ENCODE results near the gene SNF8. TPM values are rescaled to one million over a fixed set of nuclear protein-coding genes. Genes with fewer than 3 reads are reported as not detected.

SNF8 gene
- total RNA-seq, 2 experiments from 2014 or later, result 125 to 127 TPM

DNA sequence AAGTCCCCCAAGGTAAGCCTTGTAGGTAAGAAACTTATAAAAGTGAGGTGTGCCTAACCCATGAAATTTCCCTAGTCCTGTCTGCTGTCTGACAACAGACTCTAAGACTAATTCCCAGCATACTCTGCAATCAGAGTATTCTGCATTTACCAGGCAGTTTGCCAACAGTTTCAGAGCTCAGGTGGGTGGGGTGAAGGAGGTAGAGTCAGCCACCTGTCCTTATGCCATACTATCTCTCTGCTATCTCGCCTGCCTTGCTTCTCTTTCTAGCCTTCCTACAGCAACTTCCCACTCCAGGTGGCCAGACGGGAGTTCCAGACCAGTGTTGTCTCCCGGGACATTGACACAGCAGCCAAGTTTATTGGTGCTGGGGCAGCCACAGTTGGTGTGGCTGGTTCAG, 49.8 kb downstream of the SNF8 start:
- no peak for ATAC-seq
- CTCF ChIA-PET, result interaction anchor here (0.6 to 3.4 kb wide), 4 partner anchors 11 to 71 kb away, joined by 4 to 29 read pairs (median 10); partner anchors contain the start of gene UBE2Z

DNA sequence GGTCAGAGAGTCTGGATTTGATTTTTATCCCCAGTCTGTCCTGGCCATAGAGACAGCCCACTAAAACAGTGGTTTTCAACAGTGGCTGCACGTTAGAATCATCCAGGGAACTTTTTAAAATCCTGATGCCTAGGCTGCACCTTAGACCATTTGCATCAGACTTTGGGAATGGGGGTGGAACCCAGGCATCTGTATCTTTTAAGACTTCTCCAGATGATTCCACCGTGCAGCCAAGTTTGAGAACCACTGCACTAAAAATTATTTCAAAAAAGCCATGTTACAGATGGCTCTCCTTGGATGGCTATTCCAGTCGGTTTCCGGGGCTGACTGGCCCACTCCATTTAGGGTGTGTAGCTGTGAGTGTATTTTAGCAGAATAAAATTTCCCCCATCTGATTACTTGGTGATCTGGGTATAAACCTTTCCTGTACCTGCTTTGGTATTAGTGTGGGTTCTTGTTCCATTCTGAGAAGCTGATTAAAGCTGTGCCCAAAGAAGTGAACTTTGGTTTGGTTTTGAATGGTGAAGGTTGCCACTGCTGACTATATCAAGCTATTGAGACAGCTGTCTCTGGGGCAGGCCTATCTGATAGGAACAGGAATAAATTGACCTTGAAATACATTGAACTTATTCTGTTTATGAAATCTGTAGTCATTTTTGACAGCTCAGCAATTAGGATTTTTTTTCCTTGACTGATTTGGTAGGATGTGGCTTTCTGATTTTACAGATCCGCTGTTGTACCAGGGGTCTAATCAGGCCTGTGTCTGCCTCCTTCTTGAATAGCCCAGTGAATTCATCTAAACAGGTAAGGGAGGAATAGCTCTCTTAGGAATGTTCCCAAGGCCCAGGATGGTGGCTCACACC, 50.8 kb downstream of the SNF8 start:
- CTCF ChIA-PET, result interaction anchor here (0.5 to 3.8 kb wide), 6 partner anchors 10 to 663 kb away, joined by 3 to 29 read pairs (median 10); partner anchors contain the start of gene UBE2Z
- ATAC-seq, result no peak
- Mint-ChIP-seq H3K36me3 (peaks cover 15% of the 10 kb centered on the region), H3K27me3 (no peaks in the 10 kb centered on the region), H3K4me1 (peaks cover 43% of the 10 kb centered on the region), H3K9me3 (ENCODE audit: low read depth) (no peaks in the 10 kb centered on the region), H3K27ac (peak overlapping the region; percentile 94), H3K4me3 (peak overlapping the region; percentile 88)
- no peak for DNase-seq

More for the DNA sequence above, 49.8 kb downstream of the SNF8 start:
- Mint-ChIP-seq H3K27ac (no peak overlapping the region), H3K9me3 (ENCODE audit: low read depth) (no peaks in the 10 kb centered on the region), H3K27me3 (no peaks in the 10 kb centered on the region), H3K4me1 (peaks cover 43% of the 10 kb centered on the region), H3K36me3 (peaks cover 16% of the 10 kb centered on the region), H3K4me3 (no peak overlapping the region)
- DNase-seq, result no peak

- CTCF ChIA-PET, result interaction anchor here (0.9 to 3.8 kb wide), 11 partner anchors 9 to 299 kb away, joined by 3 to 29 read pairs (median 4); partner anchors contain the start of gene UBE2Z
- H3K27ac Mint-ChIP-seq, result peak overlapping the region; percentile 94
- no peaks in the 10 kb centered on the region for H3K27me3 Mint-ChIP-seq
- DNase-seq (no peak), ATAC-seq (no peak)
- H3K4me1 Mint-ChIP-seq, result peaks cover 43% of the 10 kb centered on the region
- H3K36me3 Mint-ChIP-seq, result peaks cover 12% of the 10 kb centered on the region
- peak overlapping the region; percentile 88 for H3K4me3 Mint-ChIP-seq
- no peaks in the 10 kb centered on the region for H3K9me3 Mint-ChIP-seq (ENCODE audit: low read depth)
Observed at GRCh38 chr17:48892940-48893645, 51.5 kb downstream of the SNF8 start.

GRCh38 chr17:48890086-48890485, 54.6 kb downstream of the SNF8 start:
- ATAC-seq, result no peak
- peaks cover 3% of the 10 kb centered on the region for H3K36me3 Mint-ChIP-seq

GRCh38 chr17:48883171-48883570, 61.5 kb downstream of the SNF8 start:
- peaks cover 27% of the 10 kb centered on the region for H3K4me1 Mint-ChIP-seq
- CTCF ChIA-PET, result interaction anchor here (1.5 to 12.3 kb wide), 7 partner anchors 10 to 246 kb away, joined by 6 to 714 read pairs (median 11); partner anchors contain the start of genes ATP5MC1 and TTLL6
- H3K27me3 Mint-ChIP-seq, result no peaks in the 10 kb centered on the region
- no peak overlapping the region for H3K4me3 Mint-ChIP-seq
- ATAC-seq (no peak), DNase-seq (no peak)
- no peaks in the 10 kb centered on the region for H3K9me3 Mint-ChIP-seq (ENCODE audit: low read depth)
- H3K27ac Mint-ChIP-seq, result no peak overlapping the region
- H3K36me3 Mint-ChIP-seq, result no peaks in the 10 kb centered on the region

More at GRCh38 chr17:48890086-48890485, 54.6 kb downstream of the SNF8 start:
- Mint-ChIP-seq H3K27me3 (no peaks in the 10 kb centered on the region), H3K4me1 (peaks cover 27% of the 10 kb centered on the region), H3K27ac (no peak overlapping the region), H3K4me3 (no peak overlapping the region), H3K9me3 (ENCODE audit: low read depth) (no peaks in the 10 kb centered on the region)
- CTCF ChIA-PET, result interaction anchor here (1.2 to 1.8 kb wide), 3 partner anchors 75 to 288 kb away, joined by 3 to 8 read pairs (median 4); no protein-coding TSS in a partner anchor
- no peak for DNase-seq

- no peak for ATAC-seq
- no peak overlapping the region for H3K4me3 Mint-ChIP-seq
- H3K27me3 Mint-ChIP-seq, result peaks cover 3% of the 10 kb centered on the region
- H3K4me1 Mint-ChIP-seq, result peaks cover 27% of the 10 kb centered on the region
- no peaks in the 10 kb centered on the region for H3K9me3 Mint-ChIP-seq (ENCODE audit: low read depth)
- H3K36me3 Mint-ChIP-seq, result no peaks in the 10 kb centered on the region
- peak; percentile 63 for DNase-seq
- no peak overlapping the region for H3K27ac Mint-ChIP-seq
- CTCF ChIA-PET, result interaction anchor here (0.6 to 12.3 kb wide), 7 partner anchors 11 to 246 kb away, joined by 3 to 714 read pairs (median 4); partner anchors contain the start of genes ATP5MC1 and TTLL6
Observed at GRCh38 chr17:48882272-48882671, 62.4 kb downstream of the SNF8 start.

Other genes starting within 250 kb of the SNF8 start
- not detected for gene PRAC1, start 222.3 kb downstream of the SNF8 start, total RNA-seq
- gene PRAC2, start 221.7 kb downstream of the SNF8 start, total RNA-seq, result not detected
- gene HOXB13, start 216.1 kb downstream of the SNF8 start, total RNA-seq, result not detected
- not detected for gene TTLL6, start 127.6 kb downstream of the SNF8 start, total RNA-seq
- gene CALCOCO2, start 113.8 kb downstream of the SNF8 start, total RNA-seq, result 100 to 1,000 TPM; 165 to 170 TPM
- gene ATP5MC1, start 52.1 kb downstream of the SNF8 start, total RNA-seq, result 100 to 1,000 TPM in 1 of 2 experiments, 10 to 100 TPM in 1; 78.2 to 103 TPM
- gene UBE2Z, start 36.4 kb downstream of the SNF8 start, total RNA-seq, result 10 to 100 TPM; 73.7 to 90.6 TPM
- gene GIP, start 23.8 kb upstream of the SNF8 start, total RNA-seq, result not detected
- gene IGF2BP1, start 52.5 kb upstream of the SNF8 start, total RNA-seq, result not detected
- under 1 TPM; 0.02 to 0.03 TPM for gene B4GALNT2, start 187.9 kb upstream of the SNF8 start, total RNA-seq

Data from activated CD8-positive, alpha-beta memory T cell treated with anti-CD3 and anti-CD28 coated beads, Interleukin-2, amount 10 ng/mL, durations not matched to agents 7 days and 5 days (primary cell).